GM12874 (cell line): Measurements from ENCODE around the gene LST1.

Experiments
- TF ChIP-seq, protein P1 (sequence below): IDR thresholded peaks from 2 replicates; pipeline ENCODE4 v1.5.1; 2011; ENCODE audit warnings: low read depth, mild to moderate bottlenecking, control low read depth, low read length, moderate library complexity; ENCODE audit not compliant: insufficient read depth

Gene LST1

DNA sequence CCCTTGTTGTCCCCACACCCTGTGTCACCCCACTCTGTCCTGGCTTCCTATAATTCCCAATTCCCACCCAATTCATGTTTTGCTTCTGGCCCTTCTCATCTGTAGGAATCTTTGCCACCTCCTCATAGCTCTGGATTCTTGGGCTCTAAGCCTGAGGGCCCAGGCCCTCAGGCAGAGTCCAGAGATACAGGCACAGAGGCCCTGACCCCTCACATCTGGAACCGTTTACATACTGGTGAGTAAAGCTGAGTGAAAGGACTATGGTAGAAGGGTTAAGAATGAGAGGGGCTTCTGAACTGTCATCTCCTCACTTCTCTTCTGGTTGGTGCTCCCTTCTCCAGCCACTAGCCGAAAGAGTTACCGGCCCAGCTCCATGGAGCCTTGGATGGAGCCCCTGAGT, 48.1 kb downstream of the LST1 start:
- TF ChIP-seq, protein P1, sequence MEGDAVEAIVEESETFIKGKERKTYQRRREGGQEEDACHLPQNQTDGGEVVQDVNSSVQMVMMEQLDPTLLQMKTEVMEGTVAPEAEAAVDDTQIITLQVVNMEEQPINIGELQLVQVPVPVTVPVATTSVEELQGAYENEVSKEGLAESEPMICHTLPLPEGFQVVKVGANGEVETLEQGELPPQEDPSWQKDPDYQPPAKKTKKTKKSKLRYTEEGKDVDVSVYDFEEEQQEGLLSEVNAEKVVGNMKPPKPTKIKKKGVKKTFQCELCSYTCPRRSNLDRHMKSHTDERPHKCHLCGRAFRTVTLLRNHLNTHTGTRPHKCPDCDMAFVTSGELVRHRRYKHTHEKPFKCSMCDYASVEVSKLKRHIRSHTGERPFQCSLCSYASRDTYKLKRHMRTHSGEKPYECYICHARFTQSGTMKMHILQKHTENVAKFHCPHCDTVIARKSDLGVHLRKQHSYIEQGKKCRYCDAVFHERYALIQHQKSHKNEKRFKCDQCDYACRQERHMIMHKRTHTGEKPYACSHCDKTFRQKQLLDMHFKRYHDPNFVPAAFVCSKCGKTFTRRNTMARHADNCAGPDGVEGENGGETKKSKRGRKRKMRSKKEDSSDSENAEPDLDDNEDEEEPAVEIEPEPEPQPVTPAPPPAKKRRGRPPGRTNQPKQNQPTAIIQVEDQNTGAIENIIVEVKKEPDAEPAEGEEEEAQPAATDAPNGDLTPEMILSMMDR, result no peak

DNA sequence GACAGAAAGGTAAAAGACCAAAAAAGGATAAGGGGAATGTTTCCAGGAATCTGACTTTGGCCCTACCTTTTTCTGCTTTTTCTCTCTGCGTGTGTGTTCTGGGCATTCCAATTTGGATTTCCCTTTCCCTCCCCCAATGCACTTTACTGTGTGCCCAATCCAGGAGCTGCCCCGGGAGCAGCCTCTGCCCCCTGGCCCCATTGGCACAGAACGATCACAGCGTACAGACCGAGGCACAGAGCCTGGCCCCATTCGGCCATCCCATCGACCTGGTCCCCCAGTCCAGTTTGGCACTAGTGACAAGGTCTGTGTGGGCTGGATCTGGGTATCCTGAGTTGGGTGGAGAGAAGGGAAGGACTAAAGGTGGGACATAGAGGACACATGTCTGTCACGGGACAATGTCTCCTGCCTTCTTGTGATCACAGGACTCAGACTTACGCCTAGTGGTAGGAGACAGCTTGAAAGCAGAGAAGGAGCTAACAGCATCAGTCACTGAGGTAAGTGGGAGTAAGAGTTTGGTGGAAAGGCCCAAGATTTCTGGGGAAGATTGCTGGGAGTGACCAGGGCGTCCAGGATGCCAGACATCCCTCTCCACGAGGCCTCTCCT, 49.0 kb downstream of the LST1 start:
- TF ChIP-seq, protein P1, result no peak

DNA sequence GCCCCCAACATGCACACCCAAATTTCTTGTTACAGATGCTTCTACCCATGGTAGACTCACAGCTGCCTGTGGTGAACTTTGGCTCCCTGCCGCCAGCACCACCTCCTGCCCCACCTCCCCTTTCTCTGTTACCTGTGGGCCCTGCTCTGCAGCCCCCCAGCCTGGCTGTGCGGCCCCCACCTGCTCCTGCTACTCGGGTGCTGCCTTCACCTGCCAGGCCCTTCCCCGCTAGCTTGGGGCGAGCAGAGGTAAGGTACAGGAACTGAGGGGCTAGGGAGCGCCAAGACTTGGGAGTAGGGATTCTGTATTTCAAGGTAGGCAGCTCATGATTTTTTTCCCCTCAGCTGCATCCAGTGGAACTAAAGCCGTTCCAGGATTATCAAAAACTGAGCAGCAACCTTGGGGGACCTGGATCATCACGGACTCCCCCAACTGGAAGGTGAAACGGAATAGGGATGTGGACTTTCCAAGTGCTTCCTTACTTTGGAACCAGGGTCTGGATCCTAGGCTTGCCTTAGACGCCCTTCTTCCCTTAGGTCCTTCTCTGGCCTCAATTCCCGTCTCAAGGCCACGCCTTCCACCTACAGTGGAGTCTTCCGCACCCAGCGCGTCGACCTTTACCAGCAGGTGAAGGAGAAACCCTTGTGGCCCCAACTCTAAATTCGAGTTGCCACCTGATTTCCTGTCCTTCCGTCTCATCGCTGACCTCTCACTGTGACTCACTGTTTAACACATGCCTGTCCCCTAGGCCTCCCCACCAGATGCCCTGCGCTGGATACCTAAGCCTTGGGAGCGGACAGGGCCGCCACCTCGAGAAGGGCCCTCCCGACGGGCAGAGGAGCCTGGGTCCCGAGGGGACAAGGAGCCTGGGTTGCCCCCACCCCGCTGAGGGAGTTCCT, 50.9 kb downstream of the LST1 start:
- TF ChIP-seq, protein P1, result no peak
